B cell (primary cell): Measurements from ENCODE around the gene EFCAB8.

ENCODE experiments used
- CTCF ChIP-seq: fragments of 200-600 bp; IDR thresholded peaks from one replicate; pipeline ENCODE4 v1.8.0; 2022; ENCODE audit warnings: antibody characterized with exemption, mild to moderate bottlenecking
- EZH2 ChIP-seq: IDR thresholded peaks from 2 replicates; pipeline ENCODE4 v1.6.1; 2012; ENCODE audit warnings: borderline replicate concordance, low read depth, mild to moderate bottlenecking, moderate library complexity, low read length; ENCODE audit not compliant: insufficient read depth, poor library complexity, severe bottlenecking

- no peak for TF ChIP-seq CTCF
- TF ChIP-seq EZH2, result no peak
These were observed 104.5 kb downstream of the EFCAB8 start for GRCh38 chr20:32963176-32963575.
